Vagina (tissue), 2 donors: Measurements from ENCODE around the gene EDC4. TPM values are rescaled to one million over a fixed set of nuclear protein-coding genes. Genes with fewer than 3 reads are reported as not detected.

Experiments
- DNase-seq, 2 donors: peaks; one replicate each; pipeline ENCODE4 v3.0.0-alpha.2; 2017; ENCODE audit errors: extremely low spot score in 2 of 2
- H3K27ac ChIP-seq: fragments of 200-600 bp; sonication (generic); one replicate; pipeline ENCODE4 v1.5.1; 2019
- H3K27me3 ChIP-seq: fragments of 200-600 bp; sonication (generic); one replicate; pipeline ENCODE4 v1.5.1; 2019
- H3K36me3 ChIP-seq, 2 donors: fragments of 200-600 bp; sonication (generic); one replicate each; pipeline ENCODE4 v1.5.1; 2017 to 2019
- H3K4me1 ChIP-seq: fragments of 200-600 bp; sonication (generic); one replicate; pipeline ENCODE4 v1.5.1; 2019
- H3K4me3 ChIP-seq, 2 donors: fragments of 200-600 bp; sonication (generic); 1 replicate in 1 of 2; 2 replicates in 1 of 2; pipeline ENCODE4 v1.5.1; 2016 to 2019
- H3K9me3 ChIP-seq: fragments of 200-600 bp; sonication (generic); one replicate; pipeline ENCODE4 v1.5.1; 2019
- POLR2A ChIP-seq, 2 donors: fragments of 450-650 bp; IDR thresholded peaks; one replicate each; pipeline ENCODE4 v1.6.1; 2017; ENCODE audit warnings: antibody characterized with exemption in 2 of 2, mild to moderate bottlenecking in 2 of 2, moderate library complexity in 2 of 2
- POLR2AphosphoS5 ChIP-seq, 2 donors: sonication (generic); formaldehyde crosslinking; IDR thresholded peaks; one replicate each; pipeline ENCODE4 v1.9.0; 2017; ENCODE audit warnings: antibody characterized with exemption in 2 of 2, mild to moderate bottlenecking in 2 of 2, low read depth in 1 of 2; ENCODE audit not compliant: insufficient read depth in 1 of 2
- intact Hi-C: fragments of 100-400 bp; cut with DNase I; formaldehyde crosslinking; loops from one replicate; pipeline ENCODE4 v1.15.1; 2023
- total RNA-seq: library from RNA; depleted of rRNA; stranded (reverse); fragments of >200 nt; gene quantifications from one replicate; pipeline ENCODE4 v1.2.3, GENCODE V29; 2016
- TF ChIP-seq, protein P1 (sequence below), 3 experiments: fragments of 450-650 bp in 2 of 3; fragments of 200-600 bp in 1 of 3; sonication (generic) in 1 of 3; IDR thresholded peaks; one replicate each; pipeline ENCODE4 v1.5.1; 2017 to 2019; ENCODE audit warnings: antibody characterized with exemption in 3 of 3, mild to moderate bottlenecking in 2 of 3, moderate library complexity in 2 of 3

The EDC4 gene
- total RNA-seq, 1 donor from 2014 or later: 71.9 TPM

DNA sequence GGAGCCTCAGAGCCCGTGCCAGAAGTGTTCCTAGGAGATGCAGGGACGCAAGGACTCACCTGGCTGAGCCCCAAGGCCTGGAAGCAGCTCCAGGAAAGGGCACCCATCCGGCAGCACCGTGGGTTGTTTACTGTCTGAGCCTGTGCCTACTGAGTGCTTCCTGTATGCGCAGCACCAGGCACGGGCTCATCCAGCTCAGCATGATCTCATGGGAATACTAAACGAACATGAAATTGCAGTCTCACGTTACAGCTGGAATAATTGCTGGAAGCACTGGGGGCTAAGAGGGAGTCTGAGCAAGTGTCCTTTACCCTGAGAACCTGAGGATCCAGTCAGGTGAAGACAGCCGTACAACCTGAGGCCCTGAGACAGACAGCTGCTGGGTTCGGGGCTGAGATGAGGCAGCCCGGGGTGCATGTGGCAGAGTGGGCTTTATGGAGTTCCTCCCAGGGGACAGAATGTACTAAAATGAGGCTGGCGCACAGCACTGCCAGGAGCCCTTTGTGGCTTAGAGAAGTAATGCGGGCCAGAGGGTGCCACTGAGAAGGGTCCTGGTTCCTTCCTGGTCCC, 53.4 kb downstream of the EDC4 start:
- no peak for DNase-seq
- TF ChIP-seq, protein P1, sequence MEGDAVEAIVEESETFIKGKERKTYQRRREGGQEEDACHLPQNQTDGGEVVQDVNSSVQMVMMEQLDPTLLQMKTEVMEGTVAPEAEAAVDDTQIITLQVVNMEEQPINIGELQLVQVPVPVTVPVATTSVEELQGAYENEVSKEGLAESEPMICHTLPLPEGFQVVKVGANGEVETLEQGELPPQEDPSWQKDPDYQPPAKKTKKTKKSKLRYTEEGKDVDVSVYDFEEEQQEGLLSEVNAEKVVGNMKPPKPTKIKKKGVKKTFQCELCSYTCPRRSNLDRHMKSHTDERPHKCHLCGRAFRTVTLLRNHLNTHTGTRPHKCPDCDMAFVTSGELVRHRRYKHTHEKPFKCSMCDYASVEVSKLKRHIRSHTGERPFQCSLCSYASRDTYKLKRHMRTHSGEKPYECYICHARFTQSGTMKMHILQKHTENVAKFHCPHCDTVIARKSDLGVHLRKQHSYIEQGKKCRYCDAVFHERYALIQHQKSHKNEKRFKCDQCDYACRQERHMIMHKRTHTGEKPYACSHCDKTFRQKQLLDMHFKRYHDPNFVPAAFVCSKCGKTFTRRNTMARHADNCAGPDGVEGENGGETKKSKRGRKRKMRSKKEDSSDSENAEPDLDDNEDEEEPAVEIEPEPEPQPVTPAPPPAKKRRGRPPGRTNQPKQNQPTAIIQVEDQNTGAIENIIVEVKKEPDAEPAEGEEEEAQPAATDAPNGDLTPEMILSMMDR (IDR thresholded peaks at IDR 0.05): no peak
- no peak for TF ChIP-seq POLR2AphosphoS5 (IDR thresholded peaks at IDR 0.05; ENCODE audit: insufficient read depth in 1 of 2, low read depth in 1 of 2)
- TF ChIP-seq POLR2A (IDR thresholded peaks at IDR 0.05): no peak
- Histone ChIP-seq H3K27me3 (no peaks in the 10 kb centered on the region), H3K36me3 (peaks cover 0 to 30% of the 10 kb centered on the region in 2 donors), H3K9me3 (no peaks in the 10 kb centered on the region), H3K4me1 (peaks cover 39% of the 10 kb centered on the region), H3K4me3 (no peak overlapping the region), H3K27ac (peak overlapping the region; percentile 42)
- intact Hi-C loops: loop anchor here (5.0 kb wide), 1 partner anchor 44 kb away; the partner anchor contains the start of gene NRN1L

DNA sequence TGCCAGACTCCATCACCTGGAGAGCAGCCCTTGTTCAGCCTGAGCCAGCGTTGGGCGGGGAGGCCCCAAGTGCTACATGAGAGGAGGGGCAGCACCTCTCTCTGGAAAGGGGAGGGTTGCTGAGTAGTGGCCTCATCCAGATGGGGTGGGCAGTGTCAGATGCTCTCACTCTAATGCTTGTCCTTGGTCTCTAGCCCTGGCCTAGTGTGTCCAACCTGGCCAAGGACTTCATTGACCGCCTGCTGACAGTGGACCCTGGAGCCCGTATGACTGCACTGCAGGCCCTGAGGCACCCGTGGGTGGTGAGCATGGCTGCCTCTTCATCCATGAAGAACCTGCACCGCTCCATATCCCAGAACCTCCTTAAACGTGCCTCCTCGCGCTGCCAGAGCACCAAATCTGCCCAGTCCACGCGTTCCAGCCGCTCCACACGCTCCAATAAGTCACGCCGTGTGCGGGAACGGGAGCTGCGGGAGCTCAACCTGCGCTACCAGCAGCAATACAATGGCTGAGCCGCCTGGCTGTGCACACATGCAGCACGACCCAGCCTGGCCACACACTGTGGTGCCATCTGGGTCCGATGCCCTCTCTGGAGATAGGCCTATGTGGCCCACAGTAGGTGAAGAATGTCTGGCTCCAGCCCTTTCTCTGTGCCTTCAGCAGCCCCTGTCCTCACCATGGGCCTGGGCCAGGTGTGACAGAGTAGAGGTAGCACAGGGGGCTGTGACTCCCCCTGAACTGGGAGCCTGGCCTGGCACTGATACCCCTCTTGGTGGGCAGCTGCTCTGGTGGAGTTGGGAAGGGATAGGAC, 54.5 kb downstream of the EDC4 start:
- peaks cover 0 to 30% of the 10 kb centered on the region in 2 donors for H3K36me3 ChIP-seq
- TF ChIP-seq POLR2A (IDR thresholded peaks at IDR 0.05) (no peak), POLR2AphosphoS5 (IDR thresholded peaks at IDR 0.05; ENCODE audit: insufficient read depth in 1 of 2, low read depth in 1 of 2) (no peak)
- TF ChIP-seq, protein P1 (IDR thresholded peaks at IDR 0.05): no peak
- no peak overlapping the region for H3K4me3 ChIP-seq
- H3K27me3 ChIP-seq: no peaks in the 10 kb centered on the region
- peaks cover 34% of the 10 kb centered on the region for H3K4me1 ChIP-seq
- no peaks in the 10 kb centered on the region for H3K9me3 ChIP-seq
- intact Hi-C loops: loop anchor here (5.0 kb wide), 1 partner anchor 45 kb away; the partner anchor contains the start of gene NRN1L
- no peak overlapping the region for H3K27ac ChIP-seq
- DNase-seq: no peak

DNA sequence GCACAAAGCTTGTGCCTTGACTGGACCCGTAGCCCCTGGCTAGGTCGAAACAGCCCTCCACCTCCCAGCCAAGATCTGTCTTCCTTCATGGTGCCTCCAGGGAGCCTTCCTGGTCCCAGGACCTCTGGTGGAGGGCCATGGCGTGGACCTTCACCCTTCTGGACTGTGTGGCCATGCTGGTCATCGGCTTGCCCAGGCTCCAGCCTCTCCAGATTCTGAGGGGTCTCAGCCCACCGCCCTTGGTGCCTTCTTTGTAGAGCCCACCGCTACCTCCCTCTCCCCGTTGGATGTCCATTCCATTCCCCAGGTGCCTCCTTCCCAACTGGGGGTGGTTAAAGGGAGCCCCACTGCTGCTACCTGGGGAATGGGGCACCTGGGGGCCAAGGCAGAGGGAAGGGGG, 55.3 kb downstream of the EDC4 start:
- TF ChIP-seq POLR2AphosphoS5 (IDR thresholded peaks at IDR 0.05; ENCODE audit: insufficient read depth in 1 of 2, low read depth in 1 of 2) (no peak), POLR2A (IDR thresholded peaks at IDR 0.05) (no peak)
- TF ChIP-seq, protein P1 (IDR thresholded peaks at IDR 0.05): no peak
- intact Hi-C loops: loop anchor here (5.0 kb wide), 1 partner anchor 46 kb away; the partner anchor contains the start of gene NRN1L
- Histone ChIP-seq H3K27ac (no peak overlapping the region), H3K4me3 (no peak overlapping the region), H3K27me3 (no peaks in the 10 kb centered on the region), H3K9me3 (no peaks in the 10 kb centered on the region), H3K36me3 (peaks cover 0 to 30% of the 10 kb centered on the region in 2 donors), H3K4me1 (peaks cover 28% of the 10 kb centered on the region)
- no peak for DNase-seq

DNA sequence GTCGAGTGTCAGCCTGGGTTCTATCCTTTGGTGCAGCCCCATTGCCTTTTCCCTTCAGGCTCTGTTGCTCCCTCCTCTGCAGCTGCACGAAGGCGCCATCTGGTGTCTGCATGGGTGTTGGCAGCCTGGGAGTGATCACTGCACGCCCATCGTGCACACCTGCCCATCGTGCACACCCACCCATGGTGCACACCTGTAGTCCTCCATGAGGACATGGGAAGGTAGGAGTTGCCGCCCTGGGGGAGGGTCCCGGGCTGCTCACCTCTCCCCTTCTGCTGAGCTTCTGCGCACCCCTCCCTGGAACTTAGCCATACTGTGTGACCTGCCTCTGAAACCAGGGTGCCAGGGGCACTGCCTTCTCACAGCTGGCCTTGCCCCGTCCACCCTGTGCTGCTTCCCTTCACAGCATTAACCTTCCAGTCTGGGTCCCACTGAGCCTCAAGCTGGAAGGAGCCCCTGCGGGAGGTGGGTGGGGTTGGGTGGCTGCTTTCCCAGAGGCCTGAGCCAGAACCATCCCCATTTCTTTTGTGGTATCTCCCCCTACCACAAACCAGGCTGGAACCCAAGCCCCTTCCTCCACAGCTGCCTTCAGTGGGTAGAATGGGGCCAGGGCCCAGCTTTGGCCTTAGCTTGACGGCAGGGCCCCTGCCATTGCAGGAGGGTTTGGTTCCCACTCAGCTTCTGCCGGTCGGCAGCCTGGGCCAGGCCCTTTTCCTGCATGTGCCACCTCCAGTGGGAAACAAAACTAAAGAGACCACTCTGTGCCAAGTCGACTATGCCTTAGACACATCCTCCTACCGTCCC, 55.9 kb downstream of the EDC4 start:
- H3K36me3 ChIP-seq: peaks cover 0 to 25% of the 10 kb centered on the region in 2 donors
- intact Hi-C loops: loop anchor here (5.0 kb wide), 1 partner anchor 46 kb away; the partner anchor contains the start of gene NRN1L
- H3K27ac ChIP-seq: no peak overlapping the region
- H3K4me1 ChIP-seq: peaks cover 22% of the 10 kb centered on the region
- no peak overlapping the region for H3K4me3 ChIP-seq
- peak in 1 of 2 donors; percentile 16 for TF ChIP-seq POLR2AphosphoS5 (IDR thresholded peaks at IDR 0.05; ENCODE audit: insufficient read depth in 1 of 2, low read depth in 1 of 2)
- no peak for TF ChIP-seq POLR2A (IDR thresholded peaks at IDR 0.05)
- TF ChIP-seq, protein P1 (IDR thresholded peaks at IDR 0.05): peak; percentile 50 to 72 (median 69)
- H3K9me3 ChIP-seq: no peaks in the 10 kb centered on the region
- H3K27me3 ChIP-seq: no peaks in the 10 kb centered on the region
- DNase-seq: no peak
